HEK293 (cell line): ENCODE data around the gene ALOX15B.

ENCODE experiments used
- CTCF ChIP-seq: fragments of 450-650 bp; formaldehyde crosslinking; IDR thresholded peaks from 2 replicates; pipeline ENCODE4 v1.5.1; 2016; ENCODE audit warnings: missing biosample characterization, missing genetic modification characterization
- TCF7L2 ChIP-seq: IDR thresholded peaks from 2 replicates; pipeline ENCODE4 v1.6.1; 2011; ENCODE audit warnings: low read depth, mild to moderate bottlenecking, inconsistent platforms, low read length, moderate library complexity, borderline replicate concordance

DNA sequence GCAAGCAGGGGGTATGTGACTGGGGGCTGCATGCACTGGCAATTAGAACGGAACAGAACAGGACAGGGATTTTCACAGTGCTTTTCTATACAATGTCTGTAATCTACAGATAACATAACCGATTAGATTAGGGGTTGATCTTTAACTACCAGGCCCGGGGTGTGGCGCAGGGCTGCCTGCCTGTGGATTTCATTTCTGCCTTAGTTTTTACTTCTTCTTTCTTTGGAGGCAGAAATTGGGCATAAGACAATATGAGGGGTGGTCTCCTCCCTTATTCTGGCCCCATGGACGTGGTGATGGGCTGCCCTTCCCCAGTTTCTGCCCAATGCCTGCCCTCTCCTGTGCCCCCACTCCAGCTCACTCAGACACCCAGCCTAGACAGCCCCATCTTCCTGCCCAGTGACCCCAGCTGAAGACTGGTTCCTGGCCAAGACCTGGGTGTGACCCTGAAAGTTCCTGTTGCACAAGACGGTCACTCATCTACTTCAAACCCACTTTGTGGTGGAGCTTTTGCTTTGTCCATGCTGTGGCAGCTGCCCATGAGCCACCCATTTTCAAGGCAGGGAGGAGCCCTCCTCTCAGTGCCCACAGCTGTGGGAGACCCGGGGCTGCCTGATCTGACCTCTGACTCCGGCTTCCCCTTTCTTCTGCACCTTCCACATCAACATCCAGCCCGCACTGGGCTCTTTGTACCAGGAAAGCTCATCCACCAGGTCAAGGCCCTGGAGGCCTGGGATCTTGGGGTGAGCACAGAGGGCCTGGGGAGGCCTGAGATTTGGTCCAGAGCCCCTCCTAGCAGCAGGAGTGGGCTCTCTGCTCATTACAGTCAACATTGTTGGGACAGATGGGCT is 30.1 kb downstream of the ALOX15B start:
- TF ChIP-seq CTCF, result no peak
- TF ChIP-seq TCF7L2, result no peak
